ENCODE results near the gene KRTAP9-1. TPM values are rescaled to one million over a fixed set of nuclear protein-coding genes. Genes with fewer than 3 reads are reported as not detected.

Gene KRTAP9-1
- total and polyA plus RNA-seq, 9 of the 15 experiments (the other 6 are each of a cell fraction or from before 2014, with no cell fraction given), result not detected

GRCh38 chr17:41185001-41185400, 4.7 kb upstream of the KRTAP9-1 start (continued):
- TF ChIP-seq, protein P1, sequence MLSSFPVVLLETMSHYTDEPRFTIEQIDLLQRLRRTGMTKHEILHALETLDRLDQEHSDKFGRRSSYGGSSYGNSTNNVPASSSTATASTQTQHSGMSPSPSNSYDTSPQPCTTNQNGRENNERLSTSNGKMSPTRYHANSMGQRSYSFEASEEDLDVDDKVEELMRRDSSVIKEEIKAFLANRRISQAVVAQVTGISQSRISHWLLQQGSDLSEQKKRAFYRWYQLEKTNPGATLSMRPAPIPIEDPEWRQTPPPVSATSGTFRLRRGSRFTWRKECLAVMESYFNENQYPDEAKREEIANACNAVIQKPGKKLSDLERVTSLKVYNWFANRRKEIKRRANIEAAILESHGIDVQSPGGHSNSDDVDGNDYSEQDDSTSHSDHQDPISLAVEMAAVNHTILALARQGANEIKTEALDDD (IDR thresholded peaks at IDR 0.05), result no peak
- TF ChIP-seq ZNF175 (CRISPR knock-in tag; IDR thresholded peaks at IDR 0.05; ENCODE audit: low read depth) (no peak), ZNF551 (CRISPR knock-in tag; IDR thresholded peaks at IDR 0.05) (no peak)

DNA sequence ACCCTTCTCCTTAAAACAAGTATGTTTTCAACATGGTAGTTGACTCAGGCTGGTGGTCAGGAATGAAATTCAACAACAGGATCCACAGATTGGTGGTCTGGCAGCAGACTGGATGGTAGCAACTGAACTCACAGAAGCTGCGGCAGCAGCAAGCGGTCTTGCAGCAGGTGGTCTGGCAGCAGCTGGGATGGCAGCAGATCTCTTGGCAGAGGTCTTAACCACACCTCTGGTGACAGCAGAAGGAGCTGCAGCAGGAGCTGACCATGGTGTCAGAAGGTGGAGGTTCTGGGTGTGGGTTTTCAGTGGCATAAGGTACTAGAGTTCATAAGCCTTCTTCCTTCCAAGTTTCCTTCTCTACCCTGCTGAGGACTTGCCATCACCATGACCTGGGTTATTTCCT, 2.8 kb upstream of the KRTAP9-1 start:
- FAIRE-seq (no peak), ATAC-seq (no peak), DNase-seq (ENCODE audit: extremely low read depth in 1 of 4, low spot score in 3 of 4) (no peak)
- Histone ChIP-seq H3K27ac (ENCODE audit: extremely low read depth, low read depth, low read length) (no peak overlapping the region), H3K4me3 (no peak overlapping the region), H2AFZ (ENCODE audit: low read depth, low read length) (no peak overlapping the region), H4K20me1 (replicated peaks; ENCODE audit: control insufficient read depth, insufficient read depth, low read length) (no peaks in the 10 kb centered on the region), H3K36me3 (ENCODE audit: control insufficient read depth, insufficient read depth, low read length) (no peaks in the 10 kb centered on the region), H3K4me1 (replicated peaks in 1 of 2; ENCODE audit: control insufficient read depth in 2 of 2, insufficient read depth in 2 of 2, low read length in 2 of 2) (peaks cover 0 to 2% of the 10 kb centered on the region in 2 experiments; a peak in 2 of 5 replicates), H3K9ac (ENCODE audit: insufficient read depth in 1 of 2, low read depth in 2 of 2, low read length in 2 of 2) (no peak overlapping the region), H3K27me3 (ENCODE audit: control insufficient read depth in 2 of 2, insufficient read depth in 2 of 2, low read length in 2 of 2) (peaks cover 0 to 11% of the 10 kb centered on the region in 2 experiments; a peak in 3 of 5 replicates), H3K79me2 (ENCODE audit: control insufficient read depth, insufficient read depth, low read length) (no peaks in the 10 kb centered on the region), H3K4me2 (ENCODE audit: insufficient read depth, low read length) (no peak overlapping the region), H3K9me1 (ENCODE audit: control insufficient read depth, insufficient read depth, low read length) (no peaks in the 10 kb centered on the region), H3K9me3 (replicated peaks; ENCODE audit: control insufficient read depth, insufficient read depth, low read depth, low read length) (no peaks in the 10 kb centered on the region)
- in situ Hi-C loops (cut with MboI) (no loop called here), intact Hi-C loops (cut with micrococcal nuclease) (no loop called here)
- CTCF ChIA-PET (ENCODE audit: low intra/inter-chr PET ratio), result no interaction called here
- WGBS (ENCODE audit: insufficient coverage, low coverage, missing lambda C conversion rate), result 0% methylated on average over 2 of the region's 2 CpGs
- POLR2A ChIA-PET, result no interaction called here
- no TSS peak for BruUV-seq (replicated peaks)
- TF ChIP-seq ARID2 (IDR thresholded peaks at IDR 0.05) (no peak), ZKSCAN1 (IDR thresholded peaks at IDR 0.05; ENCODE audit: low read depth, low read length) (no peak), CAMTA2 (CRISPR knock-in tag; conservative IDR thresholded peaks at IDR 0.05) (no peak), SIRT6 (IDR thresholded peaks at IDR 0.05; ENCODE audit: low read depth, low read length) (no peak), KAT2B (IDR thresholded peaks at IDR 0.05; ENCODE audit: low read depth, low read length) (no peak), ZNF197 (CRISPR knock-in tag; IDR thresholded peaks at IDR 0.05; ENCODE audit: low read depth) (no peak), SMARCC2 (IDR thresholded peaks at IDR 0.05; ENCODE audit: low read depth) (no peak), FOXJ3 (CRISPR knock-in tag; IDR thresholded peaks at IDR 0.05) (no peak), HDAC2 (IDR thresholded peaks at IDR 0.05) (no peak), ZBTB9 (CRISPR knock-in tag; IDR thresholded peaks at IDR 0.05) (no peak), BRD9 (IDR thresholded peaks at IDR 0.05; ENCODE audit: low read depth, partially characterized antibody) (no peak), SMAD1 (IDR thresholded peaks at IDR 0.05; ENCODE audit: low read depth, low read length, partially characterized antibody) (no peak), HDAC1 (IDR thresholded peaks at IDR 0.05) (no peak), RAD51 (IDR thresholded peaks at IDR 0.05; ENCODE audit: borderline replicate concordance, low read depth) (no peak), MXI1 (IDR thresholded peaks at IDR 0.05; ENCODE audit: low read depth, low read length) (no peak), CBFA2T3 (IDR thresholded peaks at IDR 0.05) (no peak)
- TF ChIP-seq, protein P2, sequence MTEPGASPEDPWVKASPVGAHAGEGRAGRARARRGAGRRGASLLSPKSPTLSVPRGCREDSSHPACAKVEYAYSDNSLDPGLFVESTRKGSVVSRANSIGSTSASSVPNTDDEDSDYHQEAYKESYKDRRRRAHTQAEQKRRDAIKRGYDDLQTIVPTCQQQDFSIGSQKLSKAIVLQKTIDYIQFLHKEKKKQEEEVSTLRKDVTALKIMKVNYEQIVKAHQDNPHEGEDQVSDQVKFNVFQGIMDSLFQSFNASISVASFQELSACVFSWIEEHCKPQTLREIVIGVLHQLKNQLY (CRISPR knock-in tag; conservative IDR thresholded peaks at IDR 0.05), result no peak
